ENCODE results near the gene TSKS. TPM values are rescaled to one million over a fixed set of nuclear protein-coding genes. Genes with fewer than 3 reads are reported as not detected.

The TSKS gene
- total and polyA plus RNA-seq, 4 donors: 0.23 to 0.83 (median 0.61) TPM

- ATAC-seq (ENCODE audit: insufficient read depth, low FRiP score) (no peak), DNase-seq (peak; percentile 92 to 97 (median 95))
- H3K9me3 ChIP-seq (ENCODE audit: control insufficient read depth in 4 of 4, insufficient read depth in 3 of 4, low read length in 3 of 4): no peaks in the 10 kb centered on the region
- 71% methylated on average over 32 to 38 of the region's 38 CpGs for WGBS, 2 donors
- peaks cover 0 to 9% (median 0%) of the 10 kb centered on the region in 5 donors for H3K4me1 ChIP-seq (ENCODE audit: control insufficient read depth in 5 of 5, insufficient read depth in 5 of 5, low read length in 5 of 5)
- H3K9ac ChIP-seq (ENCODE audit: insufficient read depth in 1 of 2, low read length in 2 of 2): no peak overlapping the region
- H3K4me3 ChIP-seq: no peak overlapping the region
- no peaks in the 10 kb centered on the region for H3K27me3 ChIP-seq (ENCODE audit: control insufficient read depth in 3 of 3, insufficient read depth in 3 of 3, low read length in 2 of 3)
- peaks cover 7 to 67% (median 28%) of the 10 kb centered on the region in 4 donors for H3K36me3 ChIP-seq (ENCODE audit: control insufficient read depth in 4 of 4, insufficient read depth in 4 of 4, low read length in 4 of 4)
- H3K27ac ChIP-seq (ENCODE audit: low read depth in 1 of 2, low read length in 1 of 2): no peak overlapping the region
- no peak for TF ChIP-seq CTCF (IDR thresholded peaks at IDR 0.05; ENCODE audit: control extremely low read depth, extremely low read depth)
Observed at GRCh38 chr19:49801966-49802661, 39.0 kb upstream of the TSKS start.

GRCh38 chr19:49801401-49801888 lies 38.3 kb upstream of the TSKS start:
- WGBS, 2 donors: 84 to 90% methylated on average over 32 of the region's 32 CpGs
- H3K4me3 ChIP-seq: no peak overlapping the region
- no peak for TF ChIP-seq CTCF (IDR thresholded peaks at IDR 0.05; ENCODE audit: control extremely low read depth, extremely low read depth)
- H3K27me3 ChIP-seq (ENCODE audit: control insufficient read depth in 3 of 3, insufficient read depth in 3 of 3, low read length in 2 of 3): no peaks in the 10 kb centered on the region
- H3K9ac ChIP-seq (ENCODE audit: insufficient read depth in 1 of 2, low read length in 2 of 2): no peak overlapping the region
- peaks cover 13 to 70% (median 33%) of the 10 kb centered on the region in 4 donors for H3K36me3 ChIP-seq (ENCODE audit: control insufficient read depth in 4 of 4, insufficient read depth in 4 of 4, low read length in 4 of 4)
- DNase-seq (no peak), ATAC-seq (ENCODE audit: insufficient read depth, low FRiP score) (no peak)
- H3K4me1 ChIP-seq (ENCODE audit: control insufficient read depth in 5 of 5, insufficient read depth in 5 of 5, low read length in 5 of 5): peaks cover 0 to 9% (median 0%) of the 10 kb centered on the region in 5 donors
- no peak overlapping the region for H3K27ac ChIP-seq (ENCODE audit: low read depth in 1 of 2, low read length in 1 of 2)
- H3K9me3 ChIP-seq (ENCODE audit: control insufficient read depth in 4 of 4, insufficient read depth in 3 of 4, low read length in 3 of 4): no peaks in the 10 kb centered on the region

- peaks cover 18 to 72% (median 39%) of the 10 kb centered on the region in 4 donors for H3K36me3 ChIP-seq (ENCODE audit: control insufficient read depth in 4 of 4, insufficient read depth in 4 of 4, low read length in 4 of 4)
- no peak overlapping the region for H3K27ac ChIP-seq (ENCODE audit: low read depth in 1 of 2, low read length in 1 of 2)
- 93 to 94% methylated on average over 10 of the region's 10 CpGs for WGBS, 2 donors
- peaks cover 0 to 9% (median 0%) of the 10 kb centered on the region in 5 donors for H3K4me1 ChIP-seq (ENCODE audit: control insufficient read depth in 5 of 5, insufficient read depth in 5 of 5, low read length in 5 of 5)
- no peak for TF ChIP-seq CTCF (IDR thresholded peaks at IDR 0.05; ENCODE audit: control extremely low read depth, extremely low read depth)
- H3K27me3 ChIP-seq (ENCODE audit: control insufficient read depth in 3 of 3, insufficient read depth in 3 of 3, low read length in 2 of 3): no peaks in the 10 kb centered on the region
- no peaks in the 10 kb centered on the region for H3K9me3 ChIP-seq (ENCODE audit: control insufficient read depth in 4 of 4, insufficient read depth in 3 of 4, low read length in 3 of 4)
- H3K9ac ChIP-seq (ENCODE audit: insufficient read depth in 1 of 2, low read length in 2 of 2): no peak overlapping the region
- no peak for ATAC-seq (ENCODE audit: insufficient read depth, low FRiP score)
- DNase-seq: no peak
- H3K4me3 ChIP-seq: no peak overlapping the region
Observed at GRCh38 chr19:49800771-49801170, 37.7 kb upstream of the TSKS start.

Data from lung (tissue), 12 donors.